ENCODE measurements around the gene AGAP1. TPM values are rescaled to one million over a fixed set of nuclear protein-coding genes. Genes with fewer than 3 reads are reported as not detected.

Gene AGAP1
- polyA plus RNA-seq, 2 of the 4 experiments (the other 2 are of a cell fraction) = 20.2 to 21.9 TPM

DNA sequence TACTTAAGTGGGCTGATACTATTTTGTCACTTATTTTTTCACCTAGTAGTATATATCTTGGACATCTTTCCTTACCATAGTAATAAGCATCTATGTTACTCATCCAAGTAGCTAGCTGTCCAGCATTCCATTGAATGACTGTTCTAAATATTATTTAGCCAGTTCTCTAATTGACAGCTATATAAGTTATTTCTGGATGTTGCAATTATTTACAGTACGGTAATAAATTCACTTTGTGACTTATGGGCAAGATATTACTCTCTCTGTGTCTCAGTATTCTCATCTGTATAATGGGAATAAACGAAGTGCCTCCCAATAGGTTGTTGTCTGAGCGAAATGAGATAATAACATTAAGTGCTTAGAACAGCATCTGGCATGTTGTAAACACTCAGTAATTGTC, 46.6 kb upstream of the AGAP1 start:
- Histone ChIP-seq H3K27ac (no peak overlapping the region), H3K4me3 (no peak overlapping the region), H3K9me3 (peaks cover 2% of the 10 kb centered on the region; the same call in 1 of the 3 replicates), H3K4me2 (no peak overlapping the region), H3K4me1 (0 out of 3 replicates have a peak, but pooled peaks cover 3% of the 10 kb centered on the region)
- TF ChIP-seq KDM5A (IDR thresholded peaks at IDR 0.05) = no peak
- no peak for TF ChIP-seq ZNF302 (CRISPR knock-in tag; IDR thresholded peaks at IDR 0.05)
- TF ChIP-seq RARB (CRISPR knock-in tag; IDR thresholded peaks at IDR 0.05) = no peak
- no peak for TF ChIP-seq HOXA7 (CRISPR knock-in tag; IDR thresholded peaks at IDR 0.05)
- TF ChIP-seq, protein P1, sequence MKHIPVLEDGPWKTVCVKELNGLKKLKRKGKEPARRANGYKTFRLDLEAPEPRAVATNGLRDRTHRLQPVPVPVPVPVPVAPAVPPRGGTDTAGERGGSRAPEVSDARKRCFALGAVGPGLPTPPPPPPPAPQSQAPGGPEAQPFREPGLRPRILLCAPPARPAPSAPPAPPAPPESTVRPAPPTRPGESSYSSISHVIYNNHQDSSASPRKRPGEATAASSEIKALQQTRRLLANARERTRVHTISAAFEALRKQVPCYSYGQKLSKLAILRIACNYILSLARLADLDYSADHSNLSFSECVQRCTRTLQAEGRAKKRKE (CRISPR knock-in tag; IDR thresholded peaks at IDR 0.05; ENCODE audit: low read depth) = no peak
- TF ChIP-seq TFCP2L1 (CRISPR knock-in tag; IDR thresholded peaks at IDR 0.05) = no peak
- TF ChIP-seq HOXB5 (CRISPR knock-in tag; IDR thresholded peaks at IDR 0.05) = no peak
- no peak for TF ChIP-seq CEBPB (IDR thresholded peaks at IDR 0.05)
- no peak for TF ChIP-seq ESRRA (IDR thresholded peaks at IDR 0.05; ENCODE audit: borderline replicate concordance, low read length)
- TF ChIP-seq USF2 (IDR thresholded peaks at IDR 0.05) = no peak
- no peak for TF ChIP-seq GATA3 (IDR thresholded peaks at IDR 0.05; ENCODE audit: borderline replicate concordance)
- WGBS (ENCODE audit: missing lambda C conversion rate) = 42% methylated on average over 3 of the region's 3 CpGs
- ATAC-seq (no peak), DNase-seq (ENCODE audit: low read depth in 1 of 2, low spot score in 1 of 2) (no peak), FAIRE-seq (no peak)
- POLR2A ChIA-PET = no interaction called here
- CTCF ChIA-PET = no interaction called here

DNA sequence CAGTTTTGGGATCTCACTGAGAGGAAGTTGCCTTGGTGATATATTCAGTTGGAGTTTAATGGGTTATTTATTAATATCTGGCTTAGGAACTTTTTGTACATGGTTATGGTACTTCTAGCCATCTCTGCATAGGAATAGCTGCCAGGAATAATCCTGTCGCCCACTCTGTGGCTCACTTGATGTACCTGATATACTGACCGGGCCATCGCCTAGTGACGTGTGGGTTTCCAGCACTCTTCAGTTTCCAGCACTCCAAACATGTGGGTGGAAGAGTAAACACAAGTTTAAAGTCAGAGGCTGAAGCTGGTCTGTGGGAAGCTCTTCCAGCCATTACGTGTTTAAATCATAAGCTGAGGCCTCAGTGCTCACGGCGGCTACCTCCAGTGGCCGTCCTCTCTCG, 44.3 kb upstream of the AGAP1 start:
- ATAC-seq = no peak
- 88% methylated on average over 9 of the region's 9 CpGs for WGBS (ENCODE audit: missing lambda C conversion rate)
- ChIA-PET POLR2A (no interaction called here), CTCF (interaction anchor here (0.5 to 1.5 kb wide), 2 partner anchors 12 to 94 kb away, joined by 3 read pairs; no protein-coding TSS in a partner anchor)
- H3K27ac ChIP-seq = no peak overlapping the region
- no peak for TF ChIP-seq MAZ (IDR thresholded peaks at IDR 0.05; ENCODE audit: borderline replicate concordance, low read depth, low read length)
- TF ChIP-seq ESRRA (IDR thresholded peaks at IDR 0.05; ENCODE audit: borderline replicate concordance, low read length) = no peak
- TF ChIP-seq ELK1 (IDR thresholded peaks at IDR 0.05; ENCODE audit: low read depth, low read length) = no peak
- TF ChIP-seq JUN (IDR thresholded peaks at IDR 0.05) = no peak
- no peak for DNase-seq (ENCODE audit: low read depth in 1 of 2, low spot score in 1 of 2)
- no peak for FAIRE-seq
- H3K4me2 ChIP-seq = no peak overlapping the region
- H3K4me1 ChIP-seq = 0 out of 3 replicates have a peak, but pooled peaks cover 3% of the 10 kb centered on the region
- H3K4me3 ChIP-seq = no peak overlapping the region
- no peaks in the 10 kb centered on the region for H3K9me3 ChIP-seq

DNA sequence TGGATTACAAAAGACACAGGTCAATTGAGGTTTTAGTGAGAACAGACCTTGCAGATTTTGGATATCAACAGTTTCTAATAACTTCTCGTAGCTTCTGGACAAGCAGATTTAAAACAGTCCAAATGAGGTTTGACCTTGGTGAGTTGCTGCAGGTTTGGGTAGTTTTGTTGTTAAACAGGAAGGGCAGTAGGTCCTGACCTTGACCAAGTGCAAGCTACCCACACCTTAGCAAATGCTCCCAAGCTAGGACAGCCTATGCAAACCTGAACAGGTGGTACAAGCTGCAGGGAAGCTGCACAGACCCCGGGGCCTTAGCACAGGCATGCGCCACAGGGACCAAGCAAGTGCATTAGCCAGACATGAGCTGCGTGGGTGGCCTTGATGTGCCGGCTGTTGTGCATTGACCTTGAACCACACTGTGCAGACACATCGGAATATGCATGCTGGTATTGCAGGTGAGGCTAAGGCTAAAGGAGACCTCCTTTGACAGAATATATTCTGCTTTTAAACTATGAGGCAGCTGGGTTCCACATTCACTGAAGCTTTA, 40.2 kb upstream of the AGAP1 start:
- Histone ChIP-seq H3K9me3 (no peaks in the 10 kb centered on the region), H3K4me1 (peaks cover 10% of the 10 kb centered on the region), H3K4me3 (no peak overlapping the region), H3K27ac (no peak overlapping the region), H3K4me2 (no peak overlapping the region)
- WGBS (ENCODE audit: missing lambda C conversion rate) = 80% methylated on average over 6 of the region's 6 CpGs
- CTCF ChIA-PET = interaction anchor here (1.1 to 1.8 kb wide), 2 partner anchors 12 to 44 kb away, joined by 3 to 6 read pairs; no protein-coding TSS in a partner anchor
- TF ChIP-seq JUNB (IDR thresholded peaks at IDR 0.05) (no peak), CEBPB (IDR thresholded peaks at IDR 0.05) (no peak), KDM1A (IDR thresholded peaks at IDR 0.05; ENCODE audit: low read depth) (no peak), RNF2 (IDR thresholded peaks at IDR 0.05; ENCODE audit: borderline replicate concordance, low read depth) (no peak), RCOR1 (IDR thresholded peaks at IDR 0.05; ENCODE audit: low read depth, low read length) (no peak), ELK1 (IDR thresholded peaks at IDR 0.05; ENCODE audit: low read depth, low read length) (no peak), ZSCAN20 (CRISPR knock-in tag; IDR thresholded peaks at IDR 0.05) (no peak), GATA3 (IDR thresholded peaks at IDR 0.05; ENCODE audit: borderline replicate concordance) (no peak), NR3C1 (IDR thresholded peaks at IDR 0.05) (no peak), FOSL2 (IDR thresholded peaks at IDR 0.05) (no peak), FOSL2 (CRISPR knock-in tag; IDR thresholded peaks at IDR 0.05) (no peak), FOSB (CRISPR knock-in tag; IDR thresholded peaks at IDR 0.05) (no peak), CHD4 (IDR thresholded peaks at IDR 0.05; ENCODE audit: borderline replicate concordance) (no peak), ZC3H11A (IDR thresholded peaks at IDR 0.05) (no peak), CBX8 (IDR thresholded peaks at IDR 0.05) (no peak), KDM5A (IDR thresholded peaks at IDR 0.05) (no peak), RFX5 (IDR thresholded peaks at IDR 0.05) (no peak), JUN (IDR thresholded peaks at IDR 0.05) (no peak), TFCP2L1 (CRISPR knock-in tag; IDR thresholded peaks at IDR 0.05) (no peak), MYC (IDR thresholded peaks at IDR 0.05; ENCODE audit: borderline replicate concordance, low read length) (no peak)
- POLR2A ChIA-PET = no interaction called here
- DNase-seq (ENCODE audit: low read depth in 1 of 2, low spot score in 1 of 2) (no peak), ATAC-seq (no peak), FAIRE-seq (no peak)

All from A549 (cell line).